Activated CD4-positive, alpha-beta T cell treated with anti-CD3 and anti-CD28 coated beads for 24 hours (primary cell): ENCODE results near the gene NSUN3.
"Not testable (repeated sequence)": the region's sequence is repeated elsewhere in the genome, so short reads cannot be mapped to it uniquely, and the experiment has no call there.

Source experiments
- DNase-seq, 2 donors: peaks; one replicate each; pipeline ENCODE4 v3.0.0-alpha.2; 2020; ENCODE audit warnings: low read depth in 2 of 2

Gene NSUN3

DNA sequence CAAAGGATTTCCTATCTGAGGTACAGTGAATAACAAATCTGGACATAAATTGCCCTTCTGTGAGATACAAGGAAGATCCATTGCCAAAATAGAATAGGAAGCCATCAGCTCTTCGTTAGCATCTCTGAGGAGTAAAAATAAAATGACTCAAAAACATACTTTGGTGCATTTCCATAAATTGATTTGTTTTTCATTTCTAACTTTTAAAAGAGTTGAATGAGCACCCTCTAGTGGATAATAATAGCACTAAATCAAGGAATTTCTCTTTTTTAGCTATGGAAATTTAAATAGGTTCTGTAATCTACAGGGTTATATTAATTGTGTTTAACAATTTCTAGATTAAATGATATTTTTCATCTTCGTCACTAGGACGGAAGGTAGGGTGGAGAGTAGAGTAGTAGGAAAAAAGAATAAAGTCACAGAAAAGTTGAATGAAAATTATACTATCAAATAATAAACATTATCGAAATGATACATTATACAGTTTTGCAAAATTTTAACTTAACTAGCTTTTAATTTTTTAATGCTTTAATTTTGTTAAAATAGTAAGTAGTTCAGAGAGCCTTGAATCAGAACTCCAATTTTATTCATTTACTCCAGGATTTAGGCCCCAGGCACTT lies 6.4 kb downstream of the NSUN3 start:
- no peak for DNase-seq

DNA sequence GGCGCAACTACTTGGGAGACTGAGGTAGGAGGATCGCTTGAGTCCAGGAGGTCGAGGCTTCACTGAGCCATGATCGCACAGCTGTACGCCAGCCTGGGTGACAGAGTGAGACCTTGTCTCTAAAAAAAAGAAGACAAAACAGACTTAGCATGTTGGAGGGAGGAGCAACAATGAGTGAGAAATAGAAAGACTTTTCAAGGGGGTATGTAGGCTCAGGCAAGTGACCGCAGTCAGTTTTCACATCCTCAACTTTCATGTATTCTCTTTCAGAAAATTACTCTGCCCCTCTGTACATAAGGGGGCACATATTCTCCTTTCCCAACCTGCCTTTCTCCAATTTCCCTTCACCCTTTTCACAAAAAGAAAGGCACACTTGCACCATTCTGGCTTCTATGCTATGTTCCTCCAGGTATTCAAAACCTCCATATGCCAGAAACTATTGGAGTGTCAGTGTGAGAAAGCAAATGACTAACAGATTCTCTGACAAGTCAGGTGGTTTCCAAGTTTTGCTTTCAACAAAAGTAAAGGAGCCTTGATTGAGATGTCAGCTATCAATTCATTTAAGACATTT lies 7.6 kb downstream of the NSUN3 start:
- DNase-seq, result no peak

DNA sequence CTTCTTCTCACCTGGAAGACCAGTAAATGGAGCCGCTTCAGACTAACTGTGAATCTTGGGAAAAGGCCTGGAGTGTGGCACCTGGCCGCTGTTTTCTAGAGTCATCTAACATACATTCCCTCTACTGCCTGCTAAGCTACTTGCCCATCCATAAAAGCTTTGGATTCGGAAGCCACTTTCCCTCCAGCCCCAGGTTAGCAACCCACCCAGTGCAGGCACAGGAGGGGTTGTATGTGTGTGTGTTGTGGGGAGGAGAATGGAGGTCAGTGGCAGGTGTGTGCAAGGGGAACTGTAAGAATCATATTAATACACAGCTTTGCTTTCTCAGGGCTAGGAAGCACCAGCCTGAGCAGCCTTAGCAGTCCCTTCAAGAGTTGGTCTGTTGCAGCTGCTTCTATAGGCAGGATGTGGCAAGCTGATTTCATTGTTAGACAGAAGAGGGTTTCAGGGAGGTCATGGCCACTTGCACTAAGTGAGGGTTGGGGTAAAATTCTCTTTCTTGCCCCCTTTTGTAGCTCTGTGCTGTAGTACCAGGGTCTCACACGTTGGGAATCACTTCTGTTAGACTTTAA lies 8.9 kb downstream of the NSUN3 start:
- no peak for DNase-seq

DNA sequence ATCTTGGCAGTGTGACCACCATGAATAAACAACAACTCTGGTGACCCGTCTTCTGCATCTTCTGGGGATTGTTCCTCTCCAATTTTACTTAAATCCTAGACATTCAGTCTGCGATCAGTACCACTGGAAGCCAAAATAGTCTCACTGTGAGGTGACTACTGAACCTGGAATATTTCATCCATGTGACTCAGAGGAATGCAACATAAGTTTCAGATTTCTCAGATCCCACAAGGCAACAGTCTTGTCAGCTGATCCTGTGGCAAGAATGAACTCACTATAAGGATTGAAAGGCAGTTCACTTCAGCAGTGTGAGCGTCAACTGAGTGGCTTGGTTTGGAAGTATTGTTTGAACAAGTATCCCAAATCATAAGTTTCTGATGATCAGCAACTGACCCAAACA lies 13.2 kb downstream of the NSUN3 start:
- DNase-seq, result no peak

DNA sequence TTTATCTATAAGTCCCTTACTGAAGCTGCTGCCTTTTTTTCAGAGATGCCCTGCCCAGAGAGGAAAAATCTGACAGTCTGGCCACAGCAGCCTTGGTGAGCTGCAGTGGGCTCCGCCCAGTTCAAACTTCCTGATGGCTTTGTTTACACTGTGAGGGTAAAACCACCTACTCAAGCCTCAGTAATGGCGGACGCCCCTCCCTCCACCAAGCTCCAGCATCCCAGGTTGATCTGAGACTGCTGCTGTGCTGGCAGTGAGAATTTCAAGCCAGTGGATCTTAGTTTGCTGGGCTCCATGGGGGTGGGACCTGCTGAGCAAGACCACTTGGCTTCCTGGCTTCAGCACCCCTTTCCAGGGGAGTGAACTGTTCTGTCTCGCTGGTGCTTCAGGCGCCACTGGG lies 17.7 kb downstream of the NSUN3 start:
- not testable (repeated sequence) for DNase-seq

DNA sequence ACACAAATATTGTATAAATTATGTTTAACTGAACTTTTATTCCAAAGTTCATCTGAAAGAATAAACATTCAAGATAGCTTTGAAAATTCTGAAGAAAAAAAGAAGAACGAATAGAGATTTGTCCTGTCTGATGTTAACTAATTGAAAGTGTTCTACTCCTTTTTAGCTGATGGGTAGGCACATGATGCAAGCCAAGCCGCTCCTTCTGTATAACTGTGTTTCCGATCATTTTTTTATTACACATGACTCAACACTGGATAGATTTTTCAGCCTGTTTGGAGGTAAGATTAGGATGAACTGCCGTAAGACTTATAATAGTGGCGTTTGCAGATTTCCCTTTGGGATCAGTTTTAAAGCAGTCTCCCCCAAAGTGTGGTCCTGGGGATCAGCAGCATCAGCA lies 19.0 kb downstream of the NSUN3 start:
- no peak for DNase-seq

DNA sequence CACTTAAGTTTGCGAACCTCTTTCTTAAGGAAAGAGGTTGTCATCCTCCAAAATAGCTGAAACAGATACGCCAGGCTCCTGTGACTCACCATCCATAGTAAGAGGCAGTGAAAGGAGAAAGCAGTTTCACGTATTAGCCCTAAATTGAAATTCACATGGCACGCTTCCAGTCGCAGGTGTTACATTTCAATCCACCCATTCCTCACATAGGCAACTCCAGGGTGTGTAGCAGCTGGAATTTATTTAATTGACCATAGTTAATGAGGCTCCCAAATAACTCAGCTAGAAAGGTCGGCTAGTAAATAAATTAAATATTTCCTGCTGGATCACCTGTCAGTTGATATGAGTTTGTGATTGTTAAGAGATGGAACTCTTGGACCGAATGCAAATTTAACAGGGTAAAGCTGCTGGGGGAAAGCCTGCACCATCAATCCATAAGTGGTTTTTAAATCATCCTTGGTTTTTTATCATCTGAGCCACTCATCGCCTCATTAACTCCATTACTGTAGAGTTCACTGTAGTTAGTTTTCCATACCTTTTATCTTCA lies 19.6 kb downstream of the NSUN3 start:
- DNase-seq, result no peak

DNA sequence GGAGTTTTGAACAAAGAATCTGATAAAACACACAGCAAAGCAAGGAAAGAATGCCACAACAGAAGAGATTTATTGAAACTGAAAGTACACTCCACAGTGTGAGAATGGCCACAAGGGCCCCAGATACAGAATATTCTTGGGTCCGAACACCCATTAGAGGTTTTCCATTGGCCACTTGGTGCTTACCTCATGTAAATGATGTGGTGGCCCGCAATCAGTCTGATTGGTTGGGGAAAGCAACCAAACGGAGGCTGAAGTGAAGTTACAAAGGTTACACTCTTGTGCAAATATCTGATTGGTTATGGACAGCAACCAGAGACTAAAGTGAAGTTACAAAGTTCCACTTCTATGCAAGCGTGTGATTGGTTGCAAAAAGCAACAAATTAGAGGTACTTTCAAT lies 20.4 kb downstream of the NSUN3 start:
- no peak for DNase-seq

DNA sequence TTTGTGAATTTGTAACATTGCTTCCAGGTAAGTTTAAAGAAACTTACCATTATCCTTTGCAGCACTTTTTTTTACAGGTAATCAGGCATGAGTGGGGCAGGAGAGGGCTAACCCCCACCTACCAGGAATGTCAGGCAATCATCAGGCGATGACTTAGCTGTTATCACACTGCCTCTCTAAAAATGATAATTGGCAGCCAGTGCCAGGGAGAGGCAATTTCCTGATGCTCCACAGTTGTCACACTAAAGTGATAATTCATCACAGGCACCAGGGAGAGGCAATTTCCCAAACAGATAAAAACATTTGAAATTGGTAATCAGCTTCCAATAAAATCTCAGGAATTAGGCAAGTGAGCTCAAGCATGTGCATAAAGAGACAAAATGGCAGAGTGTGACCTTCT lies 26.3 kb downstream of the NSUN3 start:
- DNase-seq, result no peak

DNA sequence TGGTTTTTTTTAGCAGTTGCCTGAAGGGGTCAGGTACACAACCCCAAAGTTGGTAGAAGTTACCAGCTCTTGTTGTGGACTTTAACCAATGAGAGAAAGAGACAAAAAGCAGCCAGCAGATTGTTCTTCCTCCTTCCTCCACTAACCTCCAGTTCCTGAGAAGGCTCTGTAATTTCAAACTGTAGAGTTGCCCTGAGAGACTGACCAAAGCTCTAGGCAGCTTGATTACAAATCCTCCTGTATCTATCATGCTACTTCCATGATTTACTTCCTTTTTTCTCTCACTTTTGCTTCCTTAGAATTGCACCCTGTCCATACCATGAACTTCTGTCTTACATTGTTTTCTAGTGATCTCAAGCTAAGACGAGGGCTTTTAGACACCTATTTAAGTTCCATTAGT lies 29.2 kb downstream of the NSUN3 start:
- no peak for DNase-seq

DNA sequence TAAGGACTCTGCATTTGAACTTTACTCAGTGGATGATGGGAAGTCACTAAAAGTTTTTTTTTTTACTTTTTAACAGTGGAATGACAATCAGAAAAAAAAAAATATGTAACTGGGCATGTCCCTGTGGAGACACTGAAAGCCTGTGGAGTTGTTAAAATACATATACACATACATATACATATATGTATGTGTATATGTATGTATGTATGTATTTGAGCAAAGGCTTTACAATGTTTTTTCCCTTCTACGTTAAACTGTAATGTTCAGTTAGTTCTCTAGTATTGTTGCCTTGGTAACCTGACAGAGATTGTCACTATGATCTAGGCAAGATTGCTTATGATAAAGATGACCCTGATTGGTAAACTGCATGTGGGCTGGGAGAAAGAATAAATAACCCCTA lies 30.3 kb downstream of the NSUN3 start:
- no peak for DNase-seq

DNA sequence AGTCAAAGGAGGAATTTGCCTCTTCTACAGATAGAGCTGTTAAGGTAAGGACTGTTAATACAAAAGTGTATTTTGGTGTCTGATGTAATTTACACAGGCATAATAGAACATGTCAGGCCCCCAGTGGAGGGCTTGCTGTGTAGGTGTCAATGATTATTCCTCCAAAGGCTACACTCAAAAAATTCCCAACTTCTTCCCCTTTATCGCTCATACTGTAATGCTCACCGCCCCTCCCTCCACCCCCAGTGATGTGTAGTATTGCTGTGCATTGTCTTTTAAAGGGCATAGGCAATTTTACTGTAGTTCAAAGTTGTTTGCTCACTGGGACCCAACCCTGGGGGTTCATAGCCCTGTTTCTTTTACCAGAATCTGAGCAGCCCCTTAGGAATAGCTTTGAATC lies 32.2 kb downstream of the NSUN3 start:
- no peak for DNase-seq

DNA sequence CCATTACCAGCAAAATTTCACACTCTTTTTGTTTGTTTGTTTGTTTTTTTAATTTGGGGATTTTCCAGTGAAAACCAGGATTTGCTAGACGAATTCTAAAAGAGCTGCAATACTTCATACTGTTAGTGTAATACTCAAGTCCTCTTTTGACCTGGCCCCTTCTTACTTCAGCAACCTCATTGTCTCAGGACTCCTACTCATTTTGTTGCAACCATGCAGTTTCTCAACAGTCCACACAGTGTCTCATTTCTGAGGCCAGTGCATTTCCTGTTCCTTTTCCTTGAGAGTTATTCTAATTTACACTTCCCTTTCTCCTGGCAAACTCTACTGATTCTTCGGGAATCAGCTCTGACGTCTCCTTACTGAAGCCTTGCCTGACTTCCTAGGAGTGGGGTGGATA lies 35.6 kb downstream of the NSUN3 start:
- DNase-seq, result no peak

DNA sequence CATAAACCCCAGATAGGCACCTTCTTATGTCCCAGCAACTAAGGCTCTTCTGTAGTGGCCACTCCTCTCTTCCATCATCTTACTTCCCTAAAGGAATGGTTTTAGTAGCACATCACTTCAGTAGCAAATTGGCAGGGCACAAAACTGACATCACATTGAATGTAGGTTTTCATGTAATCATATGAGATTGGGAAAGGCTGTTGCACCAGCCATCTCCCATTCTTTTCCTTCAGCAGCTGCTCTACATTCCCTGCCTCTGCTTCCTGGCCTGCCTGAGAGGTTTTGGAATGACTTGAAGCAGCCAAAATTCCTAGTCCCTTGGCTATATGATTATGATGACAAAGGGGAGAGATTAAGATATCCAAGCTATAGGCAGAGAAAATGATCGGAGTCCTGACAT lies 36.5 kb downstream of the NSUN3 start:
- DNase-seq, result no peak

DNA sequence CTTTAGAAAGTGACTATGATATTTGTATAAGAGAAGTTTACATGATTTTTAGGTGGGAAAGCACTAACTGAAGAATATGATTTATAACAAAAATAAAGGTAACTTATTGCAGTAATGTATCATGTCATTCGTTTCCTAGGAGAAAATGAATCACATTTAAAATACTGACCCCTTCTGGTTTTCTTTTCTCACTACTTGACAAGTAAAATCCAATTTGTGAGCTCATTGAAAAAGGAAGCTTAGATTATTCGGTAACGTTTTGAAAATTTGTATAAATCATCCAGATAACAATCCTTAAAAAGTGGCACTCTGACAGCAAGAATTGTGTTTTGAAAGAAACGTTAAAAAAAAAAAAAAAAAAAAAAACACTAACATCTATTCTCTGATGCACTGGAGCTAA lies 39.0 kb downstream of the NSUN3 start:
- no peak for DNase-seq

DNA sequence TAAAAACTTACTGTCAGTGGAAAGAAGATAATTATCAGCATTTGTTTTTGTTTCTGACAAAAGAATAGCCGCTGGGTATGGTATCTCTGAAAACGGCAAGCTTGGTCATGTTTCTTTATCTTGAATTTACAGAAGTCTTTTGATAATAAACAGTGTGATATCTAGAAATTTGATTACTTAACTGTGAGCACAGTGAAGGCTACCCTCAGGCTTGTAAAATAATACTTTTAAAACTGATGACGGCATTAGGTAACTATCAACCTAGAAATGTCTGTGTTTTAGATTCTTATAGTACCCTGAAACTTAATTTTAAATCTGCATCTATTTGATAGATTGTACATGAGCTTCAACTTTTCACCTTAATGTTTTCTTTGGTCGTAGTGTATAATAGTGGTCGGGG lies 43.4 kb downstream of the NSUN3 start:
- DNase-seq, result no peak

DNA sequence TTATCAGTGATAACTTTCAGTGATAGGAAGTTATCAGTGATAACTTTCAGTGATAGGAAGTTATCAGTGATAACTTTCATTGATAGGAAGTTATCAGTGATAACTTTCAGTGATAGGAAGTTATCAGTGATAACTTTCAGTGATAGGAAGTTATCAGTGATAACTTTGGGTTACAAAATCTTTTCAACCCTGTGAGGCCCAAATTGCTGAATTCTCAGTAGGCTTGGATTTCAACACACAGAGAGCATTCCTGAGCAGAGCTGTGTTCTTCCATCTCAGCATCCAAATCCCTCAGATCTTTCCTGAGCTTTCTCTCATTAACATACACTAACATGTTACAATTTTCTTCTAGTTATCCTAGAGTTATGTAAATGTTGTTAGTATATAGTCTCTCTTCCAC lies 47.4 kb downstream of the NSUN3 start:
- DNase-seq, result not testable (repeated sequence)

DNA sequence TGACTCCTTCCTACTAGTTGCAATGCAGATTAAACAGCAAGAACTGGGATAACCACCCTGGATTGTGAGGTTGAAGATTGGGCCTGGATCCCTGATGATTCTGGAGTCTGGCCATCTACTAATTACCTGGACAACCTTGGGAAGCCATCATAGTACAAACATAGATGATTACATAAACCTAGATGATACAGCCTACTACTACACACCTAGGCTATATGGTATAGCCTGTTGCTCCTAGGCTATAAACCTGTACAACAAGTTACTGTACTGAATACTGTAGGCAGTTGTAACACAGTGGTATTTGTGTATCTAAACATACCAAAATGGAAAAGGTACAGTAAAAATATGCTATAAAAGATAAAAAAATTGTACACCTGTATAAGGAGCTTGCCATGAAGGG lies 48.0 kb downstream of the NSUN3 start:
- DNase-seq, result no peak

DNA sequence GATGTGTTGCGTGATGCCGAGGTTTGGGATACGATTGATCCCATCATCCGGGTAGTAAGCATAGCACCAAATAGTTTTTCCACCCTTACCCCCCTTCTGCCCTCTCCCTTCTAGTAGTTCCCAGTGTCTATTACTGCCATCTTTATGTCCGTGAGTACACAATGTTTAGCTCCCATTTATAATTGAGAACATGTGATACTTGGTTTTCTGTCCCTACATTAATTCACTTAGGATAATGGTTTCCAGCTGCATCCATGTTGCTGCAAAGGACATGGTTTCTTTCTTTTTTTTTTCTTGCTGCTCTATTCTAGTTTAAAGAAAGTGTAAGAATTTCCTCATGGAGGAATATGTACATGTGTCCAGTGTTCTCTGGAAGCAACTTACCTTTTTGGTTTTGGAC lies 51.8 kb downstream of the NSUN3 start:
- no peak for DNase-seq

DNA sequence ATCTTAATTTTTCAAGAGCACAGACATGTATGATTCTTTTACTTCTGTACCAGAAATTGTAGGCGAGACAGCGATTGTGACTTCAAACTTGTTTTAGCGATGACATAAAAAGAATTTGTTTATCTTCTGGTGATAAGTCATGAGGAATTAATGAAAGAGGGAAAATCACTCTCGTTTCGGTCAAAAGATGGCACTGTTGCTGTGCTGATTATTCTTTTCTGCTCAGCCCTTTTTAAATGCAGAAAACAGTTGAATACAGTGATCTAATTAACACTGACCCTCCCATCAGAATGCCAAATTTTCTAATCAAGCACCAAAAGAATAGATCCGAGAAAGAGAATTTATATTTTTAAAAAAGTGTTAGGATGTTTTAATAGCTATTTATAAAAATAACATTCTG lies 52.6 kb downstream of the NSUN3 start:
- DNase-seq, result no peak

DNA sequence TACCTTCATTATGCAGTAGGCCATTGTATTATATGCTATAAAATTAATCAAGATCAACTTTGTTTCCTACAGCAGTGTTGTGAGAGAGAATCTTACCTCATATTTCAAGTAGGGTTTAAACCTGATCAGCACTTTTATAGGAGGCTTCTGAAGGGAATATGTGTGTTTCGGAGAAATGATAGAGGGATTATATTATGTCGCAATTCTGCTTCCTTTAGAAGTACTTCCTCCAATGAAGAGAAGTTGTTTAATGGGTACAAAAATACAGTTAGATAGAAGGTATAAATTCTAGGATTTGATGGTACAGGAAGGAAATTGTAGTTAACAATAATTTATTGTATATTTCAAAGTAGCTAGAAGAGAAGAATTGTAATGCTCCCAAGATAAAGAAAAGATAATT lies 54.9 kb downstream of the NSUN3 start:
- DNase-seq, result no peak

DNA sequence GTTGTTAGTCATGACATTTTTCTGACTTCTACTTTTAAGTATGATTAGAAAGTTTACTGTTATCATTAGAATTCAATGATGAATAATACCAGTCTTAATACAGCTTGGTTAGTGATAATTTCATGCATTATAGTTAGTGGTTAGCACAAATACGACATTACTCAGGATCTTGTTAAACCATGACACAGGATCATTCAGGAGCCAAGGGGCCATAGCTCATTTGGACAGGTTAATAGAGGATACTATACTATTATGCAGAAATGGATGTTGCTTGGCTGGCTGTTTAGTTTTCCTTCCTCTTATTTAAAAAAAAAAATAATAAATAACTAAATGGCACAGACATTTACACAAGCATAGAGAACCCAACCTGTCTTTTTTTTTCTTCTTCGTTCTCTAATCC lies 55.5 kb downstream of the NSUN3 start:
- DNase-seq, result no peak

DNA sequence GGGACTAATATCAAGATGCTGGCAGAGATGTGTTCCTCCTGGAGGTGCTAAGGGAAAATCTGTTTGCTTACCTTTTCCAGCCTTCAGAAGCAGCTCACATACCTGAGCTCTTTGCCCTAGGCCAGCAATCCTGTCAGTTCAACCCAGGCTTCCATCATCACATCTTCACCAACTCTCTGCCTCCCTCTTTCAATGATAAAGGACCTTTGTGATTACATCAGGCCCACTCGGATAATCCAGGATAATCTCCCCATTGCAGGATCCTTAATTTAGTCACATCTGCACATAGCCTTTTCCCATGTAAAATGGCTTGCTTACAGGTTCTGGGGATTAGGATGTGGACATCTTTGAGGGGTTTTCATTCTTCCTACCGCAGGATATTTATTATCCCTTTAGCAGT lies 58.3 kb downstream of the NSUN3 start:
- DNase-seq, result no peak

DNA sequence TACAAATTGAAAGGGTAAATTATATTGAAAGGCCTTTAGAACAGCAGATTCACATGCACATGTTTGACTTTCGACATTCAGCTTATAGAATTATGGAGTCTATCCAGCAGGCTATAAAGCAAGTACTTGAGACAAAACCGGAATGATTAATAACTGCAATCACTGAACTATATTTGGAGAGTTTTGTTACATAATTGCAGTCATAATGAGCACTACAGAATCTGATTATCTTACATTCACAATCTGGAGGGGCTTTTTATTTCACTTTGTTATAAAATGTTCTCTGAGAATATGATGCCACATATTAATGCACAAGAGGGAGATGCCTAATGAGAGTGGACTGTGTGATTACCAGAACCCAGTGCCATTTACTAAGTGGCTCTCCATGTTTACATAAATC lies 64.3 kb downstream of the NSUN3 start:
- no peak for DNase-seq
